ENCODE measurements around the gene LRRC23.
"Not testable (repeated sequence)": the region's sequence is repeated elsewhere in the genome, so short reads cannot be mapped to it uniquely, and the experiment has no call there.

LRRC23 gene

GRCh38 chr12:6872073-6873048 lies 32.3 kb upstream of the LRRC23 start:
- DNase-seq (ENCODE audit: low spot score), result peak; percentile 85

- peak; percentile 98 for DNase-seq (ENCODE audit: low spot score)
Measured at GRCh38 chr12:6873094-6874014, 31.3 kb upstream of the LRRC23 start, which contains the start of gene SPSB2. Gene SPSB2 (minus strand): TSS chr12:6873303. CDS start chr12:6872901, 402 bp downstream.

GRCh38 chr12:6874015-6874368 lies 30.6 kb upstream of the LRRC23 start:
- not testable (repeated sequence) for DNase-seq (ENCODE audit: low spot score)

- not testable (repeated sequence) for DNase-seq (ENCODE audit: low spot score)
Measured at GRCh38 chr12:6879824-6880223, 24.8 kb upstream of the LRRC23 start.

- no peak for DNase-seq (ENCODE audit: low spot score)
Measured at GRCh38 chr12:6883252-6883651, 21.4 kb upstream of the LRRC23 start.

- no peak for DNase-seq (ENCODE audit: low spot score)
Measured at GRCh38 chr12:6883683-6884082, 20.9 kb upstream of the LRRC23 start.

- no peak for DNase-seq (ENCODE audit: low spot score)
Measured at GRCh38 chr12:6884539-6884938, 20.1 kb upstream of the LRRC23 start.

- not testable (repeated sequence) for DNase-seq (ENCODE audit: low spot score)
Measured at GRCh38 chr12:6886206-6886999, 18.2 kb upstream of the LRRC23 start.

- DNase-seq (ENCODE audit: low spot score), result no peak
Measured at GRCh38 chr12:6887460-6887859, 17.2 kb upstream of the LRRC23 start.

- DNase-seq (ENCODE audit: low spot score), result no peak
Measured at GRCh38 chr12:6888360-6888759, 16.3 kb upstream of the LRRC23 start.

- DNase-seq (ENCODE audit: low spot score), result not testable (repeated sequence)
Measured at GRCh38 chr12:6888794-6889193, 15.8 kb upstream of the LRRC23 start.

- DNase-seq (ENCODE audit: low spot score), result not testable (repeated sequence)
Measured at GRCh38 chr12:6889775-6890573, 14.6 kb upstream of the LRRC23 start.

GRCh38 chr12:6890789-6891645 lies 13.6 kb upstream of the LRRC23 start:
- peak; percentile 98 for DNase-seq (ENCODE audit: low spot score)

GRCh38 chr12:6891646-6892001 lies 13.0 kb upstream of the LRRC23 start:
- no peak for DNase-seq (ENCODE audit: low spot score)

GRCh38 chr12:6892683-6893082 lies 11.9 kb upstream of the LRRC23 start:
- not testable (repeated sequence) for DNase-seq (ENCODE audit: low spot score)

- no peak for DNase-seq (ENCODE audit: low spot score)
Measured at GRCh38 chr12:6894321-6894720, 10.3 kb upstream of the LRRC23 start.

GRCh38 chr12:6896846-6897435 lies 7.7 kb upstream of the LRRC23 start:
- DNase-seq (ENCODE audit: low spot score), result no peak

GRCh38 chr12:6899427-6899826 lies 5.2 kb upstream of the LRRC23 start:
- no peak for DNase-seq (ENCODE audit: low spot score)

GRCh38 chr12:6899837-6900519 lies 4.6 kb upstream of the LRRC23 start:
- DNase-seq (ENCODE audit: low spot score), result peak; percentile 28
